ENCODE measurements around the gene OCEL1. TPM values are rescaled to one million over a fixed set of nuclear protein-coding genes. Genes with fewer than 3 reads are reported as not detected.

The OCEL1 gene
- total RNA-seq, 1 experiment from 2014 or later: 5.6 TPM

- no peak overlapping the region for H3K9ac ChIP-seq (ENCODE audit: low read length)
- intact Hi-C loops (cut with micrococcal nuclease): no loop called here
- H2AFZ ChIP-seq (ENCODE audit: low read length): no peak overlapping the region
- H3K9me3 ChIP-seq (ENCODE audit: low read length): no peaks in the 10 kb centered on the region
- H3K9me2 ChIP-seq (replicated peaks; ENCODE audit: low read length): no peaks in the 10 kb centered on the region
- H3K36me3 ChIP-seq (ENCODE audit: low read depth, low read length): peaks cover 11% of the 10 kb centered on the region; the same call in 1 of the 2 replicates
- ChIA-PET CTCF (no interaction called here), POLR2A (ENCODE audit: unreplicated experiment) (no interaction called here)
- no peak overlapping the region for H3K27ac ChIP-seq (ENCODE audit: low read length)
- no peak overlapping the region for H3K4me2 ChIP-seq (ENCODE audit: low read length)
- H3F3A ChIP-seq (ENCODE audit: low read length, unreplicated experiment): no peaks in the 10 kb centered on the region
- TF ChIP-seq EZH2phosphoT487 (IDR thresholded peaks at IDR 0.05; ENCODE audit: borderline replicate concordance, low read length) (no peak), EZH2 (IDR thresholded peaks at IDR 0.05; ENCODE audit: low read length, unreplicated experiment) (no peak), CTCF (conservative IDR thresholded peaks at IDR 0.05; ENCODE audit: low read depth, low read length) (no peak)
- DNase-seq (no peak), ATAC-seq (no peak)
- 0 out of 2 replicates have a peak, but pooled peaks cover 6% of the 10 kb centered on the region for H3K79me2 ChIP-seq (ENCODE audit: low read length)
- no TSS peak for BruUV-seq (replicated peaks)
- H3K4me3 ChIP-seq (ENCODE audit: low read length): no peak overlapping the region
- H4K20me1 ChIP-seq (ENCODE audit: low read length): no peaks in the 10 kb centered on the region
- H3K4me1 ChIP-seq (ENCODE audit: insufficient read depth, low read length): no peaks in the 10 kb centered on the region; the same call in 1 of the 2 replicates
- no peaks in the 10 kb centered on the region for H3K27me3 ChIP-seq (ENCODE audit: low read length)
Observed at GRCh38 chr19:17227798-17228367, 1.9 kb downstream of the OCEL1 start.

DNA sequence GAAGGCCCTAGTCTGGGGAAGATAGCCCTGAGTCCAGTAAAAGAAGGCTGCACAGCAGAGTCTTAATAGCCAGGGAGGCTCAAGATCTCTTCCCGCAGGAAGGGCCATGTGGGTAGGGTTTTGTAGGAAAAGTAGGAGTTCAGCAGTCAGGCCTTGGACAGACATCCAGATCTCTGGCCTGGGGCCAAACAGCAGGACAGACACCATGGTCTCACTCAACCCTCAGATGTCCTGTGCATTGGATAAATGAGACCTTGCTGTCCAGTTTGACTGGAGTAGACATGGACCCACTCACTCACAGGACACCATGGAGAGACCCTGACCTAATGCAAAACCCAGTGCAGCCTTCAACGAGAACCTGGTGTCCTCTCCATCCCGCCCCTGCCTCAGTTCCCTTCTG lies 3.9 kb downstream of the OCEL1 start:
- ATAC-seq (no peak), DNase-seq (no peak)
- Histone ChIP-seq H3K79me2 (ENCODE audit: low read length) (peaks cover 22% of the 10 kb centered on the region), H2AFZ (ENCODE audit: low read length) (no peak overlapping the region), H3K36me3 (ENCODE audit: low read depth, low read length) (peaks cover 14% of the 10 kb centered on the region; the same call in 1 of the 2 replicates), H3K9me3 (ENCODE audit: low read length) (no peaks in the 10 kb centered on the region), H3K4me1 (ENCODE audit: insufficient read depth, low read length) (no peaks in the 10 kb centered on the region; the same call in 1 of the 2 replicates), H3K9me2 (replicated peaks; ENCODE audit: low read length) (no peaks in the 10 kb centered on the region), H3K4me3 (ENCODE audit: low read length) (no peak overlapping the region), H3K27ac (ENCODE audit: low read length) (no peak overlapping the region), H3K4me2 (ENCODE audit: low read length) (no peak overlapping the region), H3F3A (ENCODE audit: low read length, unreplicated experiment) (no peaks in the 10 kb centered on the region), H3K9ac (ENCODE audit: low read length) (no peak overlapping the region), H4K20me1 (ENCODE audit: low read length) (no peaks in the 10 kb centered on the region), H3K27me3 (ENCODE audit: low read length) (no peaks in the 10 kb centered on the region)
- intact Hi-C loops (cut with micrococcal nuclease): no loop called here
- TF ChIP-seq EZH2 (IDR thresholded peaks at IDR 0.05; ENCODE audit: low read length, unreplicated experiment) (no peak), EZH2phosphoT487 (IDR thresholded peaks at IDR 0.05; ENCODE audit: borderline replicate concordance, low read length) (no peak), CTCF (conservative IDR thresholded peaks at IDR 0.05; ENCODE audit: low read depth, low read length) (no peak)
- CTCF ChIA-PET: no interaction called here
- no TSS peak for BruUV-seq (replicated peaks)
- POLR2A ChIA-PET (ENCODE audit: unreplicated experiment): no interaction called here

GRCh38 chr19:17232258-17232657 lies 6.2 kb downstream of the OCEL1 start:
- CTCF ChIA-PET: no interaction called here
- no peaks in the 10 kb centered on the region for H3F3A ChIP-seq (ENCODE audit: low read length, unreplicated experiment)
- BruUV-seq (replicated peaks): no TSS peak
- no peaks in the 10 kb centered on the region; the same call in 1 of the 2 replicates for H3K4me1 ChIP-seq (ENCODE audit: insufficient read depth, low read length)
- H3K9me2 ChIP-seq (replicated peaks; ENCODE audit: low read length): no peaks in the 10 kb centered on the region
- no peak overlapping the region for H3K4me3 ChIP-seq (ENCODE audit: low read length)
- H2AFZ ChIP-seq (ENCODE audit: low read length): no peak overlapping the region
- peaks cover 28% of the 10 kb centered on the region for H3K79me2 ChIP-seq (ENCODE audit: low read length)
- H3K27ac ChIP-seq (ENCODE audit: low read length): no peak overlapping the region
- no peaks in the 10 kb centered on the region for H3K27me3 ChIP-seq (ENCODE audit: low read length)
- no peak for DNase-seq
- no peaks in the 10 kb centered on the region for H4K20me1 ChIP-seq (ENCODE audit: low read length)
- no peak for TF ChIP-seq EZH2phosphoT487 (IDR thresholded peaks at IDR 0.05; ENCODE audit: borderline replicate concordance, low read length)
- no peak for TF ChIP-seq CTCF (conservative IDR thresholded peaks at IDR 0.05; ENCODE audit: low read depth, low read length)
- TF ChIP-seq EZH2 (IDR thresholded peaks at IDR 0.05; ENCODE audit: low read length, unreplicated experiment): no peak
- no peak overlapping the region for H3K4me2 ChIP-seq (ENCODE audit: low read length)
- no peak for ATAC-seq
- intact Hi-C loops (cut with micrococcal nuclease): no loop called here
- peaks cover 14% of the 10 kb centered on the region; the same call in 1 of the 2 replicates for H3K36me3 ChIP-seq (ENCODE audit: low read depth, low read length)
- POLR2A ChIA-PET (ENCODE audit: unreplicated experiment): no interaction called here
- no peak overlapping the region for H3K9ac ChIP-seq (ENCODE audit: low read length)
- H3K9me3 ChIP-seq (ENCODE audit: low read length): no peaks in the 10 kb centered on the region
